ENCODE measurements around the gene PLAU. TPM values are rescaled to one million over a fixed set of nuclear protein-coding genes. Genes with fewer than 3 reads are reported as not detected.

PLAU gene
- total and polyA plus RNA-seq, 2 donors (not counting 3 experiments of a cell fraction or from before 2014, with no cell fraction given) = 23.6 to 34.9 TPM

DNA sequence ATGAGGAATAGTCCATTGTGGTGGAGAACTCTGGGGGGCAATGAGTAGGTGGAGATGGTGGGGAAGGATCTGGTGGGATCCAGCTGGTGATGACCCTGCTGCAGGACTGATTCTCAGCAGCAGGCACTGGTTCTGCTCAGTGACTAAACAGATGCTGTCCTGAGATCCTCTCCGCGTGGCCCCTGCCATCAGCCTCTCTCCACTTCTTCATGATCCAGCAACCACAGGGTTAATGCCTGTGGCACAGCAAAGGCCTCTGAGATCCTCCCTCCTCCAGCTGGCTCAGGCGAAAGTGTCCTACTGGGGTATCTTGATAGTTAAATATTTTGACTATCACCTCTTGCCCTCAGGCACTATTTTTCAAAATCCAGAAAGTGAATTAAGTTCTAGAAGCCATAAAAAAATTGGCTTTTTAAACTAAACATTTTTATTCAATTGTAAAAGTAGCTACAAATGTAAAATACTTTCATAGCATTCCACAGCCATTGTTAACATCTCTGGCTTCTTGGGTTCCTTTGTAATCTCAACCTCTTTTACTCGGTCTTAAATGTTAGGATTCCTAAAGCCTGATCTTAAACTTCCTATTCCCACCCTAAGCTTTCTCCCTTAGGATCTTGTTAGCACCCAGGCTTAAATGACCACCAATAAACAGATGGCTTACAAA, 13.1 kb downstream of the PLAU start:
- Histone ChIP-seq H3K9me3 (replicated peaks; ENCODE audit: control insufficient read depth, insufficient read depth, low read length) (no peaks in the 10 kb centered on the region), H3K4me1 (ENCODE audit: control insufficient read depth, extremely low read depth, insufficient read depth, low read length) (no peaks in the 10 kb centered on the region), H3K27ac (ENCODE audit: insufficient read depth, low read depth, low read length) (no peak overlapping the region), H3K4me3 (replicated peaks in 1 of 3; ENCODE audit: insufficient read depth in 1 of 3, low read depth in 1 of 3, low read length in 3 of 3) (no peak overlapping the region), H3K79me2 (ENCODE audit: control insufficient read depth, insufficient read depth, low read length) (no peaks in the 10 kb centered on the region), H4K20me1 (replicated peaks; ENCODE audit: control insufficient read depth, extremely low read depth, insufficient read depth, low read length) (no peaks in the 10 kb centered on the region), H3K27me3 (ENCODE audit: control insufficient read depth in 2 of 2, insufficient read depth in 2 of 2, low read length in 2 of 2) (no peaks in the 10 kb centered on the region), H2AFZ (ENCODE audit: low read depth, low read length) (no peak overlapping the region), H3K4me2 (ENCODE audit: insufficient read depth, low read length) (no peak overlapping the region), H3K9ac (replicated peaks; ENCODE audit: extremely low read depth, insufficient read depth, low read length) (no peak overlapping the region), H3K36me3 (ENCODE audit: control insufficient read depth in 2 of 2, extremely low read depth in 1 of 2, insufficient read depth in 2 of 2, low read length in 2 of 2) (no peaks in the 10 kb centered on the region), H3K9me1 (replicated peaks; ENCODE audit: control insufficient read depth, extremely low read depth, insufficient read depth, low read length) (no peaks in the 10 kb centered on the region)
- ChIA-PET CTCF (no interaction called here), POLR2A (no interaction called here)
- TF ChIP-seq POLR2AphosphoS5 (IDR thresholded peaks at IDR 0.05; ENCODE audit: insufficient read depth, low read depth, low read length) (no peak), EZH2 (IDR thresholded peaks at IDR 0.05; ENCODE audit: borderline replicate concordance, low read depth, low read length, severe bottlenecking) (no peak), JUN (IDR thresholded peaks at IDR 0.05; ENCODE audit: borderline replicate concordance, insufficient read depth, insufficient read length, low read depth) (no peak), GATA2 (IDR thresholded peaks at IDR 0.05; ENCODE audit: insufficient read depth, insufficient read length, low read depth, low read length) (no peak), MYC (IDR thresholded peaks at IDR 0.05; ENCODE audit: low read depth, low read length) (no peak), FOS (IDR thresholded peaks at IDR 0.05; ENCODE audit: borderline replicate concordance, insufficient read depth, low read length) (no peak), POLR2A (IDR thresholded peaks at IDR 0.05; ENCODE audit: low read depth, low read length) (no peak)
- TF ChIP-seq, protein P1, sequence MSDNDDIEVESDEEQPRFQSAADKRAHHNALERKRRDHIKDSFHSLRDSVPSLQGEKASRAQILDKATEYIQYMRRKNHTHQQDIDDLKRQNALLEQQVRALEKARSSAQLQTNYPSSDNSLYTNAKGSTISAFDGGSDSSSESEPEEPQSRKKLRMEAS (IDR thresholded peaks at IDR 0.05; ENCODE audit: insufficient read depth, insufficient read length) = no peak
- TF ChIP-seq, protein P2, sequence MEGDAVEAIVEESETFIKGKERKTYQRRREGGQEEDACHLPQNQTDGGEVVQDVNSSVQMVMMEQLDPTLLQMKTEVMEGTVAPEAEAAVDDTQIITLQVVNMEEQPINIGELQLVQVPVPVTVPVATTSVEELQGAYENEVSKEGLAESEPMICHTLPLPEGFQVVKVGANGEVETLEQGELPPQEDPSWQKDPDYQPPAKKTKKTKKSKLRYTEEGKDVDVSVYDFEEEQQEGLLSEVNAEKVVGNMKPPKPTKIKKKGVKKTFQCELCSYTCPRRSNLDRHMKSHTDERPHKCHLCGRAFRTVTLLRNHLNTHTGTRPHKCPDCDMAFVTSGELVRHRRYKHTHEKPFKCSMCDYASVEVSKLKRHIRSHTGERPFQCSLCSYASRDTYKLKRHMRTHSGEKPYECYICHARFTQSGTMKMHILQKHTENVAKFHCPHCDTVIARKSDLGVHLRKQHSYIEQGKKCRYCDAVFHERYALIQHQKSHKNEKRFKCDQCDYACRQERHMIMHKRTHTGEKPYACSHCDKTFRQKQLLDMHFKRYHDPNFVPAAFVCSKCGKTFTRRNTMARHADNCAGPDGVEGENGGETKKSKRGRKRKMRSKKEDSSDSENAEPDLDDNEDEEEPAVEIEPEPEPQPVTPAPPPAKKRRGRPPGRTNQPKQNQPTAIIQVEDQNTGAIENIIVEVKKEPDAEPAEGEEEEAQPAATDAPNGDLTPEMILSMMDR (IDR thresholded peaks at IDR 0.05; ENCODE audit: extremely low read depth in 1 of 2, insufficient read depth in 1 of 2, low read depth in 1 of 2, low read length in 2 of 2) = no peak
- dilution Hi-C loops (cut with MboI; ENCODE audit: extremely low pct_ligation_motif_present, low sequenced_read_pairs) (no loop called here), intact Hi-C loops (cut with micrococcal nuclease) (no loop called here)
- no peak for FAIRE-seq
- DNase-seq (ENCODE audit: low read depth, low spot score) = no peak
- no TSS peak for BruUV-seq (replicated peaks)
